Measurements from ENCODE around the gene GLIS2.

GLIS2 gene

DNA sequence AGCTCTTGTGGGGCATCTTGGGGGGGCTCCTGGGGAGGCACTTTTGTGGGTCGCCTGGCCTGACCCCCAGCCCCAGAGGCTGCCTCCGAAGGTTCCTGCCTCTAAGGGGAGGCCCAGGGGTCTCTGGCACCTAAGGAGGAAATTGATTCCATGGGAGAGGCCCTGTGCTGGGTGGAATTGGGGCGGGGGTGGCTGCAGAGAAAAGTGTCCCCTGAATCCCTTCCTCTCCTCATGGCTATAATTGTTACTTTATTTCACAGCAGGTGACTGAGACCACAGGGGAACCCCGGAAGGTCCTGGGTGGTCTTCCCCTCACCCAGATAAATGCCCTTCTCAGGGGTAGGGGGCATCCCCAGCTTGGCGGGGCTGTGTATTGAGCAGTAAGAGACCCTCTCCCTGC is 3.1 kb downstream of the GLIS2 start:
- Histone ChIP-seq H3K4me1 (peaks cover 0 to 83% (median 74%) of the 10 kb centered on the region in 4 donors), H3K9me3 (no peaks in the 10 kb centered on the region), H3K4me3 (peak overlapping the region; percentile 7 to 10), H3K27ac (peak overlapping the region; percentile 93 to 99), H3K36me3 (no peaks in the 10 kb centered on the region), H3K27me3 (no peaks in the 10 kb centered on the region)
- no peak for DNase-seq
- intact Hi-C loops (cut with DNase I; ENCODE audit: low total_unique reads): no loop called here
- TF ChIP-seq, protein P1, sequence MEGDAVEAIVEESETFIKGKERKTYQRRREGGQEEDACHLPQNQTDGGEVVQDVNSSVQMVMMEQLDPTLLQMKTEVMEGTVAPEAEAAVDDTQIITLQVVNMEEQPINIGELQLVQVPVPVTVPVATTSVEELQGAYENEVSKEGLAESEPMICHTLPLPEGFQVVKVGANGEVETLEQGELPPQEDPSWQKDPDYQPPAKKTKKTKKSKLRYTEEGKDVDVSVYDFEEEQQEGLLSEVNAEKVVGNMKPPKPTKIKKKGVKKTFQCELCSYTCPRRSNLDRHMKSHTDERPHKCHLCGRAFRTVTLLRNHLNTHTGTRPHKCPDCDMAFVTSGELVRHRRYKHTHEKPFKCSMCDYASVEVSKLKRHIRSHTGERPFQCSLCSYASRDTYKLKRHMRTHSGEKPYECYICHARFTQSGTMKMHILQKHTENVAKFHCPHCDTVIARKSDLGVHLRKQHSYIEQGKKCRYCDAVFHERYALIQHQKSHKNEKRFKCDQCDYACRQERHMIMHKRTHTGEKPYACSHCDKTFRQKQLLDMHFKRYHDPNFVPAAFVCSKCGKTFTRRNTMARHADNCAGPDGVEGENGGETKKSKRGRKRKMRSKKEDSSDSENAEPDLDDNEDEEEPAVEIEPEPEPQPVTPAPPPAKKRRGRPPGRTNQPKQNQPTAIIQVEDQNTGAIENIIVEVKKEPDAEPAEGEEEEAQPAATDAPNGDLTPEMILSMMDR (IDR thresholded peaks at IDR 0.05): no peak

DNA sequence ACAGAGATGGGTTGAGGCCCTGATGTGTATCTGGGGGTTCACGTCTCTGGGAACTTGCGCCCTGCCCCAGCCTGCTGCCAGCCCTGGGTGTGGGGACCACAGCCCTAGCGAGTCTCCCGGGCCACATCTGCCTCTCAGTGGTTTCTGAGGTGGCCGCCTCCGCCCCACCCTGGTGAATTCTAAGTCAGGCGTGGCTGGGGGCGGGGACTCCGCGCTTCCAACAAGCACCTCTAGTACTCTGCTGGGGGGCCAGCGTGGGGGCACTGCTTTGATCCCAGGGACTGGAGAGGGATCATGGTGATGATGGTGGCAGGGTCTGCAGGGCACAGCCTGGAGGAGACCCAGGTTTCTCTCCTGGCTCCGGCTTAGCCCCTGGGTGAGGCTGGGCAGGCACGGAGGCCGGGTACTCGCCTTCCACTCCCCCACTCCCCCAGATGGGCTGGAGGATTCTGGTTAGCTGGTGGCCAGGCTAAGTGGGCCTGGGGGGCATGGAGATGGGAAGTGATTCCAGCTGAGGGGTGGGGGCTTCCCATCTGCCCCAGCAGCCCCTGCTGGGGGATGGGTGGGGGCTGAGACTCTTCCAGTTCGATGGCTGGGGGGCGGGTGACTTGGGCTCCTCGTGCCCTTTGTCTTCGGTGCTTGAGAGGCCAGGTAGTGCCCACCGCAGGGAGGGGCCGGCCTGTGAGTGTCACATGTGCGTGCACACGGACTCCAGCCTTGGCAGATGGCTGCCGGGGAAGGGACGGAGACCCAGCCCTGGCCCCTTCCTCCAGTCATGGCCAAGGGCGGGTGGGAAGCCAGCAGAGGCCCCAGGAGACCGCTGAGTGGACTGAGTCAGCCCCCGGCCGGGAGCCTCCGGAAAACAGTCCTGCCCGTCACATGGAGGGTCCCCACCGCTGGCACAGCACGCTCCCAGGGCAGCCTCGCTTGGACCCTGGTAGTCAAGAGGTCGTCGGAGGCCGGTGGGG is 3.9 kb downstream of the GLIS2 start:
- H3K27ac ChIP-seq: peak overlapping the region; percentile 93 to 99
- TF ChIP-seq, protein P1 (IDR thresholded peaks at IDR 0.05): no peak
- peak; percentile 63 to 85 for DNase-seq
- intact Hi-C loops (cut with DNase I; ENCODE audit: low total_unique reads): loop anchor here (10.0 kb wide), 1 partner anchor 115 kb away; no protein-coding TSS in a partner anchor
- peaks cover 0 to 85% (median 81%) of the 10 kb centered on the region in 4 donors for H3K4me1 ChIP-seq
- H3K27me3 ChIP-seq: no peaks in the 10 kb centered on the region
- H3K9me3 ChIP-seq: no peaks in the 10 kb centered on the region
- peak overlapping the region; percentile 28 to 38 for H3K4me3 ChIP-seq
- no peaks in the 10 kb centered on the region for H3K36me3 ChIP-seq

DNA sequence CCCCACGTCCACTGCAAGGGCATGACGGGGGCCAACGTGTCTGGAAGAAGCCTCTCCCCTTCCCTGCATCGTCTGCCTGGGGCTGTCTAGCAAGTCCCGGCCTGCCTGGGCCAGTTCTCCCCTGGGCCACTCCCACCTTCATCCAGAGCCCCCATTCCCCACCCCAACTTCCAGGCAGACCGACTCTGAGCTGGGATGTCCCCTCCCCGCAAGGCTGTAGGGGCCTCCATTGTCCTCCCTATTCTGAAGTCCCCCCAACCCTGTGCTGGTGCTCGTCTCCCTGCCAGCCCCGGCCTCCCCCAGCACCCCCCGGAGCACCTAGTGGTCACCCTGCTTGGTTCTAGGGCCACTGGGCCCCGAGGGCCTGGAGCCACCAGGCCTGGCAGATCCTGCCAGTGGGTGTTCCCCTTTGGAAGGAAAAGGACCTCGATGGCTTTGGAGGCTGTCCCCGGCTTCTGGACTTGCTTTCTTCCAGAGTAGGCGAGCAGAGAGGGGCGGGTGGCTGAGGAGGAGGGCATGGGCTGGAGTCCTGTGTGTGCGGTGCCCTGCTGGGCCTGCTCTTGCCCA is 4.8 kb downstream of the GLIS2 start:
- Histone ChIP-seq H3K4me1 (peaks cover 0 to 91% (median 90%) of the 10 kb centered on the region in 4 donors), H3K27me3 (no peaks in the 10 kb centered on the region), H3K27ac (peak overlapping the region; percentile 93 to 99), H3K9me3 (no peaks in the 10 kb centered on the region), H3K4me3 (peak overlapping the region; percentile 28 to 38), H3K36me3 (no peaks in the 10 kb centered on the region)
- TF ChIP-seq, protein P1 (IDR thresholded peaks at IDR 0.05): no peak
- intact Hi-C loops (cut with DNase I; ENCODE audit: low total_unique reads): loop anchor here (10.0 kb wide), 1 partner anchor 116 kb away; no protein-coding TSS in a partner anchor
- DNase-seq: no peak

DNA sequence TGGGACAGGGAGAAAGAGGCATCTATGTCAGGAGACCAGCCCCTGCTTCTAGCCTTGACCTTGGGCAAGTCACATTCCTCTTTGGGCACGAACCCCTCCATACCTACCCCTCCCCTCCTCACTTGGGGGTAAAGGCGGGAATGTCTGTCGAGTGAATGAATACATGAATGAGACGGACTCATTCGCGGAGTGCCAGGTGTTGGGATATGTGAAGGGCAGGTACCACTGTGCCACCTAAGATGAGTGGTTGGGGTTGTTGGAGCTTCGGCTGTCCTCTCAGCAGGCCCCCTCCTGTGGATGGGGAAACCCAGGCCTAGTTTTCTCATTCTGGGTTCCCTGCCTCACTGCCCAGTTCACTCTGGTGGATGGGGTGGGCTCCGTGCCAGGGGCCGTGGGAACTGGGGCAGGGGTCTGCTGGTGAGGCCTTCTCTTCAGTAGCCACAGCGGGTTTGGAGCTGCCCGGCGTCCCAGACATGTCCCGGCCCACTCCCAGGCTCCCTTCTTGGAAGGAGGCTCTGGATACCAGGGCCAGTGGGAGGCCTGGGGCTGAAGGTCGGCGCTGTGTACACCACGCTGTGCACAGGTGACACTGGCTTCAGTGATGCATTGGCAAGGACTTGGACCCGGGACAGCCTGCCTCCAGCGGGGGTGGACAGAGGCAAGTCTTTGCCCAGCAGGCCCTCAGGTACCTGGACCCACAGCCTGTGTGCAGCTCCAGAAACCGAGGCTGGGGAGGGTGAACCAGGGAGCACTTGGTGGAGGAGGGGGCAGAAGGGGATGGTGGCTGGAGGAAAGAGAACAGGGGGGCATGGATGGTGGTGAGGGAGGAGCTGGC is 5.6 kb downstream of the GLIS2 start:
- peaks cover 0 to 100% (median 95%) of the 10 kb centered on the region in 4 donors for H3K4me1 ChIP-seq
- TF ChIP-seq, protein P1 (IDR thresholded peaks at IDR 0.05): no peak
- peak in 1 of 2 donors; percentile 69 for DNase-seq
- intact Hi-C loops (cut with DNase I; ENCODE audit: low total_unique reads): loop anchor here (10.0 kb wide), 1 partner anchor 117 kb away; no protein-coding TSS in a partner anchor
- peak overlapping the region; percentile 93 to 99 for H3K27ac ChIP-seq
- H3K9me3 ChIP-seq: no peaks in the 10 kb centered on the region
- no peak overlapping the region for H3K4me3 ChIP-seq
- no peaks in the 10 kb centered on the region for H3K27me3 ChIP-seq
- no peaks in the 10 kb centered on the region for H3K36me3 ChIP-seq

All from tibial artery (tissue), 4 donors.